ENCODE measurements around the gene CDH13.

GRCh38 chr16:83271970-83272575 lies 645.3 kb downstream of the CDH13 start:
- TF ChIP-seq POLR2AphosphoS5 (IDR thresholded peaks at IDR 0.05; ENCODE audit: low read depth, low read length) (no peak), REST (IDR thresholded peaks at IDR 0.05; ENCODE audit: insufficient read depth in 1 of 2, low read depth in 2 of 2, low read length in 2 of 2) (no peak)
